Stimulated activated CD8-positive, alpha-beta memory T cell treated with anti-CD3 and anti-CD28 coated beads, Interleukin-7, amount 100 ng/mL, for 24 hours (primary cell): ENCODE data around the gene PRRG3.

Source experiments
- DNase-seq: peaks from one replicate; pipeline ENCODE4 v3.0.0-alpha.2; 2020; ENCODE audit warnings: low read depth

The PRRG3 gene

DNA sequence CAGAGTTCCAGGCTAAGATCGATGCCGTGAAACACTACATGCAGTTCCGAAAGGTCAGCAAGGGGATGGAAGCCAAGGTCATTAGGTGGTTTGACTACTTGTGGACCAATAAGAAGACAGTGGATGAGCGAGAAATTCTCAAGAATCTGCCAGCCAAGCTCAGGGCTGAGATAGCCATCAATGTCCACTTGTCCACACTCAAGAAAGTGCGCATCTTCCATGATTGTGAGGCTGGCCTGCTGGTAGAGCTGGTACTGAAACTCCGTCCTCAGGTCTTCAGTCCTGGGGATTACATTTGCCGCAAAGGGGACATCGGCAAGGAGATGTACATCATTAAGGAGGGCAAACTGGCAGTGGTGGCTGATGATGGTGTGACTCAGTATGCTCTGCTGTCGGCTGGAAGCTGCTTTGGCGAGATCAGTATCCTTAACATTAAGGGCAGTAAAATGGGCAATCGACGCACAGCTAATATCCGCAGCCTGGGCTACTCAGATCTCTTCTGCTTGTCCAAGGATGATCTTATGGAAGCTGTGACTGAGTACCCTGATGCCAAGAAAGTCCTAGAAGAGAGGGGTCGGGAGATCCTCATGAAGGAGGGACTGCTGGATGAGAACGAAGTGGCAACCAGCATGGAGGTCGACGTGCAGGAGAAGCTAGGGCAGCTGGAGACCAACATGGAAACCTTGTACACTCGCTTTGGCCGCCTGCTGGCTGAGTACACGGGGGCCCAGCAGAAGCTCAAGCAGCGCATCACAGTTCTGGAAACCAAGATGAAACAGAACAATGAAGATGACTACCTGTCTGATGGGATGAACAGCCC lies 48.6 kb downstream of the PRRG3 start:
- DNase-seq, result no peak

- DNase-seq, result no peak
Measured at GRCh38 chrX:151745651-151746050, 50.4 kb downstream of the PRRG3 start.

DNA sequence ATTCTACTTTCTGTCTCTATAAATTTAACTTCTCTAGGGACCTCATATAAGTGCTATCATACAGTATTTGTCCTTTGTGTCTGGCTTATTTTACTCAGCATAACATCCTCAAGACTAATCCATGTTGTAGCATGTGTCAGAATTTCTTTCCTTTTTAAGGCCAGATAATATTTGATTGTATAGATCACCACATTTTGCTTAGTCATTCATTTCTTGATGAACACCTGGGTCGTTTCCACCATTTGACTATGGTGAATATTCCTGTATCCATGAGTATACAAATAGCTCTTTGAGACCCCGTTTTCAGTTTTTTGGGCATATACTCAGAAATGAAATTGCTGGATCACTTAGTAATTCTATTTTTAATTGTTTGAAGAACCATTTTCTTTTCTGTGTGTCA lies 51.2 kb downstream of the PRRG3 start:
- DNase-seq, result no peak

GRCh38 chrX:151750511-151750910 lies 55.3 kb downstream of the PRRG3 start:
- DNase-seq, result no peak

DNA sequence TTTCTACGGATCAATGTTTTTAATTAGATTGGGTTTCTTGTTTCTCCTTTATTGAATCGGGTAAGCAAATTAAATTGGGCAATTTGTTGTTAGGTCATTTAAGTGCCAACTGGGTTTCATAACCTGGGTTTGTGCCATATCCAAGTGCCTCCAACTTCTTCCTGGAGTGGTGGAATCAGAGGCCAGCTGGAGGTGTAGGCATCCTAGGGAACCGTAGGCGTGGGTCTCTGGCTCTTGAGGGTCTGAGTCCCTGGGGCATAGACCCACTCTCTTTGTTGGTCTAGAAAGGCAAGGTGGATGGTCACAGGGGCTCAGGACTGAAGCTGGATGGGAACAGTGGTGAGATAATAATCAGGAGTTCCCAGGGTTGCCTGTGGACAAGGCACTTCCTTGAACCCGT lies 57.6 kb downstream of the PRRG3 start:
- DNase-seq, result no peak

GRCh38 chrX:151753313-151754046 lies 58.2 kb downstream of the PRRG3 start:
- DNase-seq, result no peak

GRCh38 chrX:151754047-151754429 lies 58.8 kb downstream of the PRRG3 start:
- DNase-seq, result no peak

DNA sequence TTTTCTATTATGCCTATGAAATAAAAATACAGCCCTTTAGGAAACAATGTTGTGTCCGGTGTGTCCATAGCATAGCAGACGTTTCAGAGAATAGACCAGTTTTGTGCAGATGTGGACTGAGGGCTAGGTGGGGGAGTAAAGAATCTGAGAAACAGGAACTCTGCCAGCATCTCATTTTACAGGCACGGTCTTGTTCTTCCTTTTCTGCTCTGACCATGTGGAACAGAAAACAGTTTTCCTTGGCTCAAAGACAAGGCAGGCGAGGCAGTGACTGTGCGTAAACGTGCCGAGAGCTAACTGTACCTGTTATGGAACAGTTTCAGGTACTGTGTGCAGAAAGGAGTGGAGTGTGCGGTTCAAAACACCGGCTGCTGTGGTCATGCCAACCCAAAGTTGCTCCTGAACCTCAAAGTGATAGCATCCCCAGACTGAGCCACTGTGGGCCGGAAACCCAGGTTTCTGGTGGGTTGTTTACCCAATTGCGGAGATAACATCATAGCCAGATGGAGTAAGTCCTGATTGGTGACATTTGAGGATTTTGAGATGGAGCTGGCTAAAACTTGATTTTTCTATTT lies 59.5 kb downstream of the PRRG3 start:
- no peak for DNase-seq
